Measurements from ENCODE around the gene BEST3. TPM values are rescaled to one million over a fixed set of nuclear protein-coding genes. Genes with fewer than 3 reads are reported as not detected.

The BEST3 gene
- total and polyA plus RNA-seq, 2 donors (not counting 1 experiment from before 2014, with no cell fraction given): not detected

GRCh38 chr12:69679119-69679518 lies 20.0 kb downstream of the BEST3 start:
- no peak overlapping the region for H3K27ac ChIP-seq (ENCODE audit: low read length in 2 of 2)
- no peaks in the 10 kb centered on the region for H4K20me1 ChIP-seq (ENCODE audit: control insufficient read depth, insufficient read depth, low read length, poor library complexity, severe bottlenecking)
- no peak overlapping the region for H3K4me2 ChIP-seq (replicated peaks; ENCODE audit: low read depth, low read length, poor library complexity, severe bottlenecking)
- no peaks in the 10 kb centered on the region for H3K4me1 ChIP-seq (ENCODE audit: control insufficient read depth in 2 of 2, insufficient read depth in 2 of 2, low read length in 2 of 2)
- Mint-ChIP-seq H3K27ac (no peak overlapping the region), H3K9me3 (ENCODE audit: insufficient read depth) (no peaks in the 10 kb centered on the region), H3K4me1 (no peaks in the 10 kb centered on the region), H3K4me3 (no peak overlapping the region), H3K27me3 (peaks cover 20% of the 10 kb centered on the region)
- TF ChIP-seq EZH2 (IDR thresholded peaks at IDR 0.05; ENCODE audit: borderline replicate concordance, insufficient read depth, low read depth, low read length, poor library complexity, severe bottlenecking) (no peak), CTCF (IDR thresholded peaks at IDR 0.05) (no peak)
- 100% methylated on average over 1 of the region's 4 CpGs for WGBS (ENCODE audit: insufficient coverage)
- DNase-seq: no peak
- intact Hi-C loops (cut with micrococcal nuclease): no loop called here
- CTCF ChIA-PET: no interaction called here
- no peaks in the 10 kb centered on the region for H3K9me3 ChIP-seq (ENCODE audit: control extremely low read depth in 1 of 3, control insufficient read depth in 2 of 3, insufficient read depth in 1 of 3, low read length in 2 of 3)
- H3K36me3 ChIP-seq (replicated peaks in 1 of 2; ENCODE audit: control extremely low read depth in 1 of 2, control insufficient read depth in 1 of 2, extremely low read depth in 1 of 2, insufficient read depth in 2 of 2, low read length in 1 of 2): no peaks in the 10 kb centered on the region
- H3K4me3 ChIP-seq (ENCODE audit: control extremely low read depth in 1 of 5, extremely low read depth in 1 of 5, insufficient read depth in 1 of 5, low read depth in 2 of 5, low read length in 4 of 5): no peak overlapping the region
- no peaks in the 10 kb centered on the region for H3K79me2 ChIP-seq (ENCODE audit: control insufficient read depth, insufficient read depth, low read length)
- ATAC-seq (ENCODE audit: low read depth): no peak
- POLR2A ChIA-PET: no interaction called here
- no peaks in the 10 kb centered on the region for H3K27me3 ChIP-seq (replicated peaks in 1 of 4; ENCODE audit: control extremely low read depth in 1 of 4, control insufficient read depth in 3 of 4, insufficient read depth in 4 of 4, low read length in 3 of 4)
- H3K9ac ChIP-seq (ENCODE audit: low read length): no peak overlapping the region
- no peak overlapping the region for H2AFZ ChIP-seq (ENCODE audit: insufficient read depth, low read depth, low read length, poor library complexity, severe bottlenecking)

DNA sequence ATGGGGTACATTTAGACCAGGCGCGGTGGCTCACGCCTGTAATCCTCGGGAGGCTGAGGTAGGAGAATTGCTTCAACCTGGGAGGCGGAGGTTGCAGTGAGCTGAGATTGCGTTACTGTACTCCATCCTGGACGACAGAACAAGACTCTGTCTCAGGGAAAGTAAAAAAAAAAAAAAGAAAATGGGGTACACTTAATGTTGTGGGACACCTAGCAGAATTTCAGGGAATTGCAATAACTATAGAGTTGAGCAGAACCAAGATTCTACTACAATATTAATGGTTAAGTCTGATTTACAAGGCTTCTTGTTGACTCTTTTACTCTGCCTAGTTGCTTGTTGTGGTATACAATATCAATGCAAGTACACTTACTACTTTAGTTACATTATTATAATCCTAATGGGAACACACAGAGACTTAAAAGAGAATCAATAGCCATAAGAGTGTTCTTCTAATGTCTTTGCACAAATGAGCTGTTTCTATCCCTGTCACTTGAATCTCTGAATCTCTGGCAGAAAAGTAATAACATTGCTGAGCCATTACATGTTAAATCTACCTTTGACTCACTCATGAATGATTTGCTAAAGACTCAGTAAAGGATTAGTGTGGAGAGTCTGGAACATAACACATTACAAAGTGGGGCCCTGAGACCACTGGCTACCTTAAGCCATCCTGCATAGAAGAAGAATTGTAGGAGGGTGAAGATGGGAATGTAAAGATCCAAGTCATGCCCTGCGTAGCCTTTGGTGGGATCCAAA lies 22.7 kb downstream of the BEST3 start:
- 93% methylated on average over 8 of the region's 8 CpGs for WGBS (ENCODE audit: insufficient coverage)

More for the DNA sequence above, 22.7 kb downstream of the BEST3 start:
- ChIA-PET CTCF (interaction anchor here (0.6 kb wide), 1 partner anchor 318 kb away, joined by 3 read pairs; no protein-coding TSS in a partner anchor), POLR2A (no interaction called here)
- Histone ChIP-seq H3K27ac (ENCODE audit: low read length in 2 of 2) (no peak overlapping the region), H3K36me3 (replicated peaks in 1 of 2; ENCODE audit: control extremely low read depth in 1 of 2, control insufficient read depth in 1 of 2, extremely low read depth in 1 of 2, insufficient read depth in 2 of 2, low read length in 1 of 2) (no peaks in the 10 kb centered on the region), H4K20me1 (ENCODE audit: control insufficient read depth, insufficient read depth, low read length, poor library complexity, severe bottlenecking) (no peaks in the 10 kb centered on the region), H3K79me2 (ENCODE audit: control insufficient read depth, insufficient read depth, low read length) (no peaks in the 10 kb centered on the region), H3K4me2 (replicated peaks; ENCODE audit: low read depth, low read length, poor library complexity, severe bottlenecking) (no peak overlapping the region), H3K9ac (ENCODE audit: low read length) (no peak overlapping the region), H3K9me3 (ENCODE audit: control extremely low read depth in 1 of 3, control insufficient read depth in 2 of 3, insufficient read depth in 1 of 3, low read length in 2 of 3) (no peaks in the 10 kb centered on the region), H3K4me3 (ENCODE audit: control extremely low read depth in 1 of 5, extremely low read depth in 1 of 5, insufficient read depth in 1 of 5, low read depth in 2 of 5, low read length in 4 of 5) (no peak overlapping the region), H3K27me3 (replicated peaks in 1 of 4; ENCODE audit: control extremely low read depth in 1 of 4, control insufficient read depth in 3 of 4, insufficient read depth in 4 of 4, low read length in 3 of 4) (no peaks in the 10 kb centered on the region), H2AFZ (ENCODE audit: insufficient read depth, low read depth, low read length, poor library complexity, severe bottlenecking) (no peak overlapping the region), H3K4me1 (ENCODE audit: control insufficient read depth in 2 of 2, insufficient read depth in 2 of 2, low read length in 2 of 2) (no peaks in the 10 kb centered on the region)
- no peak overlapping the region for H3K4me3 Mint-ChIP-seq
- DNase-seq (no peak), ATAC-seq (ENCODE audit: low read depth) (no peak)
- H3K9me3 Mint-ChIP-seq (ENCODE audit: insufficient read depth): no peaks in the 10 kb centered on the region
- TF ChIP-seq EZH2 (IDR thresholded peaks at IDR 0.05; ENCODE audit: borderline replicate concordance, insufficient read depth, low read depth, low read length, poor library complexity, severe bottlenecking) (no peak), CTCF (IDR thresholded peaks at IDR 0.05) (no peak)
- H3K27me3 Mint-ChIP-seq: peaks cover 16% of the 10 kb centered on the region
- no peak overlapping the region for H3K27ac Mint-ChIP-seq
- H3K4me1 Mint-ChIP-seq: no peaks in the 10 kb centered on the region
- intact Hi-C loops (cut with micrococcal nuclease): no loop called here
